HG02571 (cell line): Measurements from ENCODE around the gene UQCRFS1.

ENCODE experiments used
- ATAC-seq: cut with Tn5 transposase; IDR thresholded peaks from one replicate; pipeline ENCODE4 v1.9.1; 2021; ENCODE audit warnings: mild to moderate bottlenecking, moderate library complexity; ENCODE audit not compliant: unreplicated experiment

UQCRFS1 gene

GRCh38 chr19:29170554-29170953 lies 42.4 kb downstream of the UQCRFS1 start:
- no peak for ATAC-seq

- no peak for ATAC-seq
Measured at GRCh38 chr19:29162694-29163093, 50.3 kb downstream of the UQCRFS1 start.

- ATAC-seq = no peak
Measured at GRCh38 chr19:29155683-29156082, 57.3 kb downstream of the UQCRFS1 start.
